Peyer's patch (tissue), 4 donors: Measurements from ENCODE around the gene BICD2. TPM values are rescaled to one million over a fixed set of nuclear protein-coding genes. Genes with fewer than 3 reads are reported as not detected.

Source experiments
- DNase-seq, 3 donors: peaks; one replicate each; pipeline ENCODE4 v3.0.0-alpha.2; 2017 to 2019
- H3K27ac ChIP-seq, 4 donors: fragments of 200-600 bp; sonication (generic); one replicate each; pipeline ENCODE4 v1.5.1; 2016 to 2019
- H3K27me3 ChIP-seq, 2 donors: fragments of 200-600 bp; sonication (generic); one replicate each; pipeline ENCODE4 v1.5.1; 2019
- H3K36me3 ChIP-seq, 3 donors: fragments of 200-600 bp; sonication (generic); one replicate each; pipeline ENCODE4 v1.5.1; 2016 to 2019
- H3K4me1 ChIP-seq, 4 donors: fragments of 200-600 bp; sonication (generic); one replicate each; pipeline ENCODE4 v1.5.1; 2016 to 2019
- H3K4me3 ChIP-seq, 4 donors: fragments of 200-600 bp; sonication (generic); 1 replicate in 3 of 4; 2 replicates in 1 of 4; pipeline ENCODE4 v1.5.1; 2016 to 2019; ENCODE audit warnings: mild to moderate bottlenecking in 1 of 4
- H3K9me3 ChIP-seq, 4 donors: fragments of 200-600 bp; sonication (generic); one replicate each; pipeline ENCODE4 v1.5.1; 2016 to 2019; ENCODE audit warnings: mild to moderate bottlenecking in 1 of 4
- POLR2A ChIP-seq, 2 donors: fragments of 450-650 bp; IDR thresholded peaks; one replicate each; pipeline ENCODE4 v1.5.1; 2017; ENCODE audit warnings: antibody characterized with exemption in 2 of 2, mild to moderate bottlenecking in 2 of 2, moderate library complexity in 2 of 2
- total RNA-seq, 4 donors: library from RNA; depleted of rRNA; stranded (reverse); fragments of >200 nt; gene quantifications; one replicate each; pipeline ENCODE4 v1.1.0, GENCODE V29; 2016
- TF ChIP-seq, protein P1 (sequence below), 6 experiments: fragments of 450-650 bp in 4 of 6; fragments of 200-600 bp in 2 of 6; sonication (generic) in 1 of 6; IDR thresholded peaks; one replicate each; pipeline ENCODE4 v1.5.1; 2017 to 2019; ENCODE audit warnings: antibody characterized with exemption in 6 of 6, mild to moderate bottlenecking in 3 of 6, moderate library complexity in 1 of 6

The BICD2 gene
- total RNA-seq, 4 donors from 2014 or later: 4.2 to 41.3 (median 8.8) TPM

- Histone ChIP-seq H3K9me3 (no peaks in the 10 kb centered on the region), H3K27me3 (no peaks in the 10 kb centered on the region), H3K36me3 (no peaks in the 10 kb centered on the region), H3K4me3 (no peak overlapping the region), H3K4me1 (peaks cover 0 to 45% (median 2%) of the 10 kb centered on the region in 4 donors), H3K27ac (no peak overlapping the region)
- TF ChIP-seq, protein P1, sequence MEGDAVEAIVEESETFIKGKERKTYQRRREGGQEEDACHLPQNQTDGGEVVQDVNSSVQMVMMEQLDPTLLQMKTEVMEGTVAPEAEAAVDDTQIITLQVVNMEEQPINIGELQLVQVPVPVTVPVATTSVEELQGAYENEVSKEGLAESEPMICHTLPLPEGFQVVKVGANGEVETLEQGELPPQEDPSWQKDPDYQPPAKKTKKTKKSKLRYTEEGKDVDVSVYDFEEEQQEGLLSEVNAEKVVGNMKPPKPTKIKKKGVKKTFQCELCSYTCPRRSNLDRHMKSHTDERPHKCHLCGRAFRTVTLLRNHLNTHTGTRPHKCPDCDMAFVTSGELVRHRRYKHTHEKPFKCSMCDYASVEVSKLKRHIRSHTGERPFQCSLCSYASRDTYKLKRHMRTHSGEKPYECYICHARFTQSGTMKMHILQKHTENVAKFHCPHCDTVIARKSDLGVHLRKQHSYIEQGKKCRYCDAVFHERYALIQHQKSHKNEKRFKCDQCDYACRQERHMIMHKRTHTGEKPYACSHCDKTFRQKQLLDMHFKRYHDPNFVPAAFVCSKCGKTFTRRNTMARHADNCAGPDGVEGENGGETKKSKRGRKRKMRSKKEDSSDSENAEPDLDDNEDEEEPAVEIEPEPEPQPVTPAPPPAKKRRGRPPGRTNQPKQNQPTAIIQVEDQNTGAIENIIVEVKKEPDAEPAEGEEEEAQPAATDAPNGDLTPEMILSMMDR (IDR thresholded peaks at IDR 0.05): no peak
- no peak for TF ChIP-seq POLR2A (IDR thresholded peaks at IDR 0.05)
- no peak for DNase-seq
These were observed 15.3 kb downstream of the BICD2 start for GRCh38 chr9:92749071-92749933.

DNA sequence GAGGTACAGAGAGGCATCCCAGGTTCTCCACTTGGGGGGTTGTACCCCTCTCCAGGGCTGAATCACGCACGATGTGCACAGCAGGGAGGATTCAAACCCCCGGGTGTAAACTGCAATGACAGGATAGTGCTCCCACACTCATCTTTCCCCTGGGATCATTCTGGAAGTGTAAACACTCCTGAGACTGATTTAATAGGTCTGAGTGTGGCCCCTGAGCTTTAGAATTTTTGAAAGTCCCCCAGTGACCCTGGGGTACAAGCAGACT, 16.5 kb downstream of the BICD2 start:
- Histone ChIP-seq H3K36me3 (no peaks in the 10 kb centered on the region), H3K9me3 (no peaks in the 10 kb centered on the region), H3K4me3 (no peak overlapping the region), H3K27me3 (no peaks in the 10 kb centered on the region), H3K27ac (no peak overlapping the region), H3K4me1 (peaks cover 0 to 45% (median 2%) of the 10 kb centered on the region in 4 donors)
- DNase-seq: no peak
- TF ChIP-seq POLR2A (IDR thresholded peaks at IDR 0.05): no peak
- TF ChIP-seq, protein P1 (IDR thresholded peaks at IDR 0.05): no peak

- H3K27ac ChIP-seq: peak overlapping the region in 1 of 4 donors; percentile 19
These were observed 17.0 kb downstream of the BICD2 start for GRCh38 chr9:92747459-92748232.

DNA sequence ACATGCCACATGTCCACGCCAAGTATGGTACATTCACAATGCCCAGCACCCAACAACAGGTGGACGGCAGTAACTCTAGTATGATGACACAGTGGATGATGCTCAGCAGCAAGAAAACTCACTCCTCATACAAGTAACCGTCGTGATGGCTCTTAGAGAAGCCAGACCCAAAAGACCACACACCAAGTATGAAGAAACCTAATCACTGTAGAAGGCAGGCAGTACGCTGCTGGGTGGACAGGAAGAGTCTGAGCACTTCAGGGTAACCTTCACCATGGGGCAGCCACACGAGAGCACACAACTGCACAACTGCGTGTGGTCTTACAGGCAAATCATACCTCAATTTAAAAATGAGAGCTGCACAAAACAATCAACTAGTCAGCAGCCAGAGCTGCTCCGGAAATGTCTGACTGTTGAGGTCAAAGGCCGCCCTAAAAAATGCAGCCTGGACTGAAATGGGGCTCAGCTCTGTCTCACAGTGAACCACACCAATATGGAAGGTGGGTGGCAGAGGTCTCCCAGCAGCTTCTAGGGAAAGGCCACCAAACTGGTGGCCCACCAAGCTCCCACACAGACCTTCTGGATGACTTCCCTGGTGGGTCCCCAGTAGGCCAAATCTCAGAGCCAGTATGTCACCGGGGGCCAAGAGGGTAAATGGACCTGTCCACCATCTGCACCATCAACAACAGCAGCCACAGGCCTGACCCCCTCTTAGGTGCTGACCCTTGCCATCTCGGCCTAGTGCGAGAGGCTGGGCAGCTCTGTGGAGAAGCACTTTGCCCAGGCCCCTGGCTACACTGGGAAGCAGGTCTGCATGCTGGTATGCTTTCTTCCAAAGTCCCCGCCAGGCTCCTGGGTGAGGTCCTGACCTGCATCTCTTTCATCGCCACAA, 17.8 kb downstream of the BICD2 start:
- DNase-seq: peak in 1 of 3 donors; percentile 36
- no peaks in the 10 kb centered on the region for H3K36me3 ChIP-seq
- H3K4me3 ChIP-seq: no peak overlapping the region
- H3K27ac ChIP-seq: peak overlapping the region in 1 of 4 donors; percentile 19
- no peaks in the 10 kb centered on the region for H3K9me3 ChIP-seq
- H3K27me3 ChIP-seq: no peaks in the 10 kb centered on the region
- TF ChIP-seq, protein P1 (IDR thresholded peaks at IDR 0.05): no peak
- TF ChIP-seq POLR2A (IDR thresholded peaks at IDR 0.05): no peak
- H3K4me1 ChIP-seq: peaks cover 0 to 40% (median 2%) of the 10 kb centered on the region in 4 donors

More at GRCh38 chr9:92747459-92748232, 17.0 kb downstream of the BICD2 start:
- Histone ChIP-seq H3K4me1 (peaks cover 0 to 43% (median 2%) of the 10 kb centered on the region in 4 donors), H3K4me3 (no peak overlapping the region), H3K27me3 (no peaks in the 10 kb centered on the region), H3K36me3 (no peaks in the 10 kb centered on the region), H3K9me3 (no peaks in the 10 kb centered on the region)
- no peak for TF ChIP-seq POLR2A (IDR thresholded peaks at IDR 0.05)
- TF ChIP-seq, protein P1 (IDR thresholded peaks at IDR 0.05): no peak
- DNase-seq: peak in 1 of 3 donors; percentile 40

DNA sequence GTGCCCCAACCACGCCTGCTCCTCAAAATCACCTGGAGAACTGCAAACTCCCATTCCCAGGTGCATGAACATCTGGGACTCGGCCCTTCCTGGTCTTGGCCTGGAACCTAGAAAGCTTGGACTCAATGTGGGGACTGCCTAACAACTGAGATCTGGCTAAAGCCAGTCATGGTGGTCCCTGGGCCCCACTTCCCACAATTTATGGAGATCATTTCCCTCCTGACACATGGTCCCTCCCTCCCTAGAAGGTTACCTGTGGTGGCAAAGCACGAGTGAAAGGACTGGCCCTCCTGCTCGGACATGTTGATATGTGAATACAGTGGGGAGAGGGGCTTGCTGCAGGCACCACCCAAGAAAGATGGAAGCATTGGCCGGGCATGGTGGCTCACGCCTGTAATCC, 18.8 kb downstream of the BICD2 start:
- no peak overlapping the region for H3K27ac ChIP-seq
- H3K27me3 ChIP-seq: no peaks in the 10 kb centered on the region
- no peak for DNase-seq
- H3K9me3 ChIP-seq: no peaks in the 10 kb centered on the region
- no peak overlapping the region for H3K4me3 ChIP-seq
- TF ChIP-seq, protein P1 (IDR thresholded peaks at IDR 0.05): no peak
- TF ChIP-seq POLR2A (IDR thresholded peaks at IDR 0.05): no peak
- peaks cover 0 to 44% (median 5%) of the 10 kb centered on the region in 4 donors for H3K4me1 ChIP-seq
- no peaks in the 10 kb centered on the region for H3K36me3 ChIP-seq
